Smooth muscle cell (in vitro differentiated cells): Measurements from ENCODE around the gene PGLYRP3. TPM values are rescaled to one million over a fixed set of nuclear protein-coding genes. Genes with fewer than 3 reads are reported as not detected.

ENCODE experiments used
- DNase-seq: peaks from one replicate; lab custom pipeline; 2025; ENCODE audit not compliant: unreplicated experiment; lab: John Stamatoyannopoulos, UW
- H2AFZ ChIP-seq: fragments of 200-600 bp; sonication (generic); 2 replicates; pipeline ENCODE4 v1.6.0; 2016; ENCODE audit warnings: antibody characterized with exemption, low read depth, mild to moderate bottlenecking
- H3F3A ChIP-seq: fragments of 200-600 bp; sonication (generic); 2 replicates; pipeline ENCODE4 v1.6.0; 2017; ENCODE audit warnings: antibody characterized with exemption, low read depth
- H3K27ac ChIP-seq: fragments of 200-600 bp; sonication (generic); 2 replicates; pipeline ENCODE4 v1.5.1; 2016; ENCODE audit warnings: low read depth, mild to moderate bottlenecking
- H3K27me3 ChIP-seq: fragments of 200-600 bp; sonication (generic); 2 replicates; pipeline ENCODE4 v1.6.1; 2016; ENCODE audit warnings: low read depth, mild to moderate bottlenecking
- H3K36me3 ChIP-seq: fragments of 200-600 bp; sonication (generic); 2 replicates; pipeline ENCODE4 v1.5.1; 2016; ENCODE audit warnings: low read depth
- H3K4me1 ChIP-seq: fragments of 200-600 bp; sonication (generic); 2 replicates; pipeline ENCODE4 v1.5.1; 2016; ENCODE audit warnings: low read depth
- H3K4me2 ChIP-seq: fragments of 200-600 bp; sonication (generic); 2 replicates; pipeline ENCODE4 v1.6.0; 2016; ENCODE audit warnings: mild to moderate bottlenecking
- H3K4me3 ChIP-seq: fragments of 200-600 bp; sonication (generic); 2 replicates; pipeline ENCODE4 v1.5.1; 2016; ENCODE audit warnings: mild to moderate bottlenecking
- H3K79me2 ChIP-seq: fragments of 200-600 bp; sonication (generic); 2 replicates; pipeline ENCODE4 v1.6.0; 2016; ENCODE audit warnings: low read depth, mild to moderate bottlenecking
- H3K9ac ChIP-seq: fragments of 200-600 bp; sonication (generic); 2 replicates; pipeline ENCODE4 v1.6.0; 2016; ENCODE audit warnings: low read depth
- H3K9me3 ChIP-seq: fragments of 200-600 bp; sonication (generic); replicated peaks from 2 replicates; pipeline ENCODE4 v1.5.1; 2016; ENCODE audit warnings: low read depth
- H4K20me1 ChIP-seq: fragments of 200-600 bp; sonication (generic); 2 replicates; pipeline ENCODE4 v1.6.0; 2016; ENCODE audit warnings: low read depth
- CTCF ChIP-seq: fragments of 200-600 bp; sonication (generic); IDR thresholded peaks from 2 replicates; pipeline ENCODE4 v1.5.1; 2017; ENCODE audit warnings: borderline replicate concordance, mild to moderate bottlenecking, antibody characterized with exemption; ENCODE audit not compliant: insufficient read depth, poor library complexity, severe bottlenecking
- WGBS: methylation state at CpG from one replicate; pipeline ENCODE4 v1.1.7; 2016; ENCODE audit warnings: low lambda C conversion rate; 5-methylcytosine and 5-hydroxymethylcytosine counted together
- polyA plus RNA-seq: library from polyadenylated mRNA; unstranded; fragments of >200 nt; fragmentation: Nextera tagmentation; extraction: Ambion mirVana; gene quantifications from 2 replicates; pipeline ENCODE4 v1.2.1, GENCODE V29; 2016
- total RNA-seq: library from RNA; depleted of rRNA; stranded (reverse); fragments of >200 nt; gene quantifications from 2 replicates; pipeline ENCODE4 v1.2.3, GENCODE V29; 2014

The PGLYRP3 gene
- total and polyA plus RNA-seq, 2 experiments from 2014 or later, result 0.31 TPM; not detected in 1

- Histone ChIP-seq H3K4me2 (no peak overlapping the region), H3F3A (no peaks in the 10 kb centered on the region), H3K9ac (no peak overlapping the region), H2AFZ (no peak overlapping the region), H3K4me3 (no peak overlapping the region), H3K4me1 (no peaks in the 10 kb centered on the region), H3K27ac (no peak overlapping the region), H3K79me2 (no peaks in the 10 kb centered on the region), H3K27me3 (no peaks in the 10 kb centered on the region), H3K36me3 (no peaks in the 10 kb centered on the region), H4K20me1 (no peaks in the 10 kb centered on the region), H3K9me3 (no peaks in the 10 kb centered on the region)
- no peak for TF ChIP-seq CTCF
- no peak for DNase-seq
- 54% methylated on average over 1 of the region's 1 CpG for WGBS
Observed at GRCh38 chr1:153272186-153272585, 40.6 kb downstream of the PGLYRP3 start.

- no peaks in the 10 kb centered on the region for H3K36me3 ChIP-seq
- 76% methylated on average over 1 of the region's 1 CpG for WGBS
Observed at GRCh38 chr1:153271711-153272110, 41.0 kb downstream of the PGLYRP3 start.

DNA sequence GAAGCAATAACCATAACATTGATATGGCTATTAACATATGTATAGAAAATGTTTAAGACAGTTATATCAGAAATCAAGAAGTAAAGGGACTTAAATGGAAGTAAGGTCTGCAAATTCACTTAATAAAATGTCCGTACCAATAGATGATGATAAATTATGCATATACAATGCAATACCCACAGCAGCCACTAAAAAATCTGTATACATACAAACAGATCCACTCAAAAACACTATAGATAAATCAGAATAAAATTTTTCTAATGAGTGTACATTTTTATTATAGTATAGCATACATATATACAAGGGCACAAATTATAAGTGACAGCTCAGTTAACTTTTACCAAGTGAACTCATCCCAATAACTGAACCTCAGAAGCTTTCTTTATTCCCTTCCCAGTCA, 47.3 kb downstream of the PGLYRP3 start:
- no peaks in the 10 kb centered on the region for H4K20me1 ChIP-seq
- no peaks in the 10 kb centered on the region for H3K27me3 ChIP-seq
- H2AFZ ChIP-seq, result no peak overlapping the region
- H3K79me2 ChIP-seq, result no peaks in the 10 kb centered on the region
- no peak overlapping the region for H3K27ac ChIP-seq
- no peak overlapping the region for H3K4me2 ChIP-seq
- no peaks in the 10 kb centered on the region for H3K4me1 ChIP-seq
- no peak overlapping the region for H3K4me3 ChIP-seq
- H3F3A ChIP-seq, result no peaks in the 10 kb centered on the region
- no peaks in the 10 kb centered on the region for H3K36me3 ChIP-seq
- no peaks in the 10 kb centered on the region for H3K9me3 ChIP-seq
- no peak overlapping the region for H3K9ac ChIP-seq
- WGBS, result 90% methylated on average over 1 of the region's 1 CpG
- no peak for DNase-seq
- no peak for TF ChIP-seq CTCF

More at GRCh38 chr1:153271711-153272110, 41.0 kb downstream of the PGLYRP3 start:
- no peaks in the 10 kb centered on the region for H3K4me1 ChIP-seq
- H3K27me3 ChIP-seq, result no peaks in the 10 kb centered on the region
- no peaks in the 10 kb centered on the region for H3F3A ChIP-seq
- no peak overlapping the region for H3K4me2 ChIP-seq
- H3K79me2 ChIP-seq, result no peaks in the 10 kb centered on the region
- no peak overlapping the region for H3K27ac ChIP-seq
- no peaks in the 10 kb centered on the region for H4K20me1 ChIP-seq
- DNase-seq, result no peak
- no peak overlapping the region for H3K9ac ChIP-seq
- no peak overlapping the region for H2AFZ ChIP-seq
- H3K4me3 ChIP-seq, result no peak overlapping the region
- TF ChIP-seq CTCF, result no peak
- no peaks in the 10 kb centered on the region for H3K9me3 ChIP-seq

DNA sequence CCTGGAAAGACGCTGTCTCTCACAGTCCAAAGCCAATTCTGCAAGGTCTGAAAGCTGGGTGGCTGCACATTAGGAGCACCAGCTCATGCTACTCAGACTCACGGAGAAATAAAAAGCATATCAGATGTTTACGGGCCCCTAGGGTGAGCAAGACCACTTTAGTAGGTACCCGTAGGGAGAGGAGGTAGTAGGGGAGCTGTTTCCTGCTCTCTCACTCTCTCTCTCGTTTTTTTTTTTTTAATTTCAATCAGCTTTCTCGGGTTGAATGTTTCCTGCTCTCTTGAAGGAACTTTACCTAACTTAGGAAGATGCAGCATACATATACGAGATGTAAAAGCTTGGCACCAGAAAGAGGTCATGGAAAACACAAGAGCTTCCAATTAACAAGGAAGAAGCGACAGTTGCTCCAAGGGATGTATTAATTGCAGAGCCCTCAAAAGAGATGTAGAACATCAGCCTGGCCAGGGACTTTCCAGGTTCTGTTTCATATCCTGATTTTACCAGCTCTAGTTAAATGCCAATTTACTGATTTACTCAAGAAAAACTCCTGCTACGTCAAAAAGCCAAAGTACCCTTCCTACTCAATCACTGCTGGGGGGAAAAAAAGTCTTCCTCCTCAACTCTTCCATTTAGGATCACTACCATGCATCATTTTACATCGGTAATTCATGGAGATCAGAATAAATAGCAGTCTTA, 50.1 kb downstream of the PGLYRP3 start:
- H3K36me3 ChIP-seq, result no peaks in the 10 kb centered on the region
- H3K9ac ChIP-seq, result no peak overlapping the region
- no peaks in the 10 kb centered on the region for H3K4me1 ChIP-seq
- no peaks in the 10 kb centered on the region for H3F3A ChIP-seq
- 57% methylated on average over 10 of the region's 10 CpGs for WGBS
- no peak overlapping the region for H3K4me2 ChIP-seq
- no peak overlapping the region for H3K4me3 ChIP-seq
- no peaks in the 10 kb centered on the region for H3K79me2 ChIP-seq
- no peaks in the 10 kb centered on the region for H3K27me3 ChIP-seq
- TF ChIP-seq CTCF, result no peak
- H2AFZ ChIP-seq, result no peak overlapping the region
- no peak for DNase-seq
- no peaks in the 10 kb centered on the region for H4K20me1 ChIP-seq
- H3K27ac ChIP-seq, result no peak overlapping the region
- no peaks in the 10 kb centered on the region for H3K9me3 ChIP-seq
